ENCODE data around the gene MRGPRE. TPM values are rescaled to one million over a fixed set of nuclear protein-coding genes. Genes with fewer than 3 reads are reported as not detected.
"Not testable (repeated sequence)": the region's sequence is repeated elsewhere in the genome, so short reads cannot be mapped to it uniquely, and the experiment has no call there.

Gene MRGPRE
- total RNA-seq, 1 experiment from 2014 or later, result not detected

GRCh38 chr11:3261831-3262230 is 29.6 kb upstream of the MRGPRE start:
- H3K27me3 ChIP-seq (ENCODE audit: insufficient read depth, low read depth); H3F3A ChIP-seq (ENCODE audit: insufficient read depth, low read depth); H3K9me2 ChIP-seq (ENCODE audit: insufficient read depth); H3K4me3 ChIP-seq; H2AFZ ChIP-seq; H3K9me3 ChIP-seq (ENCODE audit: insufficient read depth, low read depth); CTCF ChIA-PET; H3K79me2 ChIP-seq (ENCODE audit: low read depth); H3K27ac ChIP-seq; H3K4me2 ChIP-seq; BruUV-seq (replicated peaks); H3K36me3 ChIP-seq (ENCODE audit: low read depth); DNase-seq; H3K4me1 ChIP-seq (replicated peaks; ENCODE audit: insufficient read depth); H4K20me1 ChIP-seq (ENCODE audit: insufficient read depth); intact Hi-C loops (cut with micrococcal nuclease; ENCODE audit: unreplicated experiment); POLR2A ChIA-PET (ENCODE audit: unreplicated experiment): not testable (repeated sequence)

GRCh38 chr11:3257509-3257908 is 25.3 kb upstream of the MRGPRE start:
- H2AFZ ChIP-seq; BruUV-seq (replicated peaks); DNase-seq; CTCF ChIA-PET; H3K9me2 ChIP-seq (ENCODE audit: insufficient read depth); H3K36me3 ChIP-seq (ENCODE audit: low read depth); intact Hi-C loops (cut with micrococcal nuclease; ENCODE audit: unreplicated experiment); H3K4me1 ChIP-seq (replicated peaks; ENCODE audit: insufficient read depth); POLR2A ChIA-PET (ENCODE audit: unreplicated experiment); H3K9me3 ChIP-seq (ENCODE audit: insufficient read depth, low read depth); H3K4me2 ChIP-seq; H4K20me1 ChIP-seq (ENCODE audit: insufficient read depth); H3K27me3 ChIP-seq (ENCODE audit: insufficient read depth, low read depth); H3K4me3 ChIP-seq; H3F3A ChIP-seq (ENCODE audit: insufficient read depth, low read depth); H3K27ac ChIP-seq; H3K79me2 ChIP-seq (ENCODE audit: low read depth): not testable (repeated sequence)

DNA sequence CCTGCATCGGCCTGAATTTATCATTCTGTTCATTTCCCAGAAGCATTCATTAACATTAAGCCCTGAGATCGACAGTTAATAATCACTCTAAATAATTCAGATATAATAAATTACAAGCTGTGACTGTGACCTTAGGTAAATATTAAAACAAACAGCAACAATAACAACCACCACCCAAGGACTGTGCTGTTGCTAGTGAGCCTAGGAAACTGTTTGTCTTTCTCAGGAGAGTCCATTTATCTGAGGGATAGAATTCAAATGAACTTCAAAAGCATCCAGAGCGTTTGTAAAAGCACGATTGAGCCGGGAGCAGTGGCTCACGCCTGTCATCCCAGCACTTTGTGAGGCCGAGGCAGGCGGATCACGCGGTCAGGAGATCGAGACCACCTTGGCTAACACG is 23.0 kb upstream of the MRGPRE start:
- H3K9me3 ChIP-seq (ENCODE audit: insufficient read depth, low read depth); H2AFZ ChIP-seq; H3K79me2 ChIP-seq (ENCODE audit: low read depth); H3F3A ChIP-seq (ENCODE audit: insufficient read depth, low read depth); H3K9me2 ChIP-seq (ENCODE audit: insufficient read depth); H3K36me3 ChIP-seq (ENCODE audit: low read depth); H3K27ac ChIP-seq; H3K4me2 ChIP-seq; H3K27me3 ChIP-seq (ENCODE audit: insufficient read depth, low read depth); BruUV-seq (replicated peaks); POLR2A ChIA-PET (ENCODE audit: unreplicated experiment); DNase-seq; H4K20me1 ChIP-seq (ENCODE audit: insufficient read depth); H3K4me3 ChIP-seq; H3K4me1 ChIP-seq (replicated peaks; ENCODE audit: insufficient read depth); CTCF ChIA-PET; intact Hi-C loops (cut with micrococcal nuclease; ENCODE audit: unreplicated experiment): not testable (repeated sequence)

GRCh38 chr11:3254773-3255172 is 22.6 kb upstream of the MRGPRE start:
- H2AFZ ChIP-seq; H4K20me1 ChIP-seq (ENCODE audit: insufficient read depth); H3K4me3 ChIP-seq; H3K79me2 ChIP-seq (ENCODE audit: low read depth); H3K4me2 ChIP-seq; H3K9me3 ChIP-seq (ENCODE audit: insufficient read depth, low read depth); CTCF ChIA-PET; H3K4me1 ChIP-seq (replicated peaks; ENCODE audit: insufficient read depth); H3K27ac ChIP-seq; DNase-seq; H3F3A ChIP-seq (ENCODE audit: insufficient read depth, low read depth); POLR2A ChIA-PET (ENCODE audit: unreplicated experiment); BruUV-seq (replicated peaks); H3K36me3 ChIP-seq (ENCODE audit: low read depth); intact Hi-C loops (cut with micrococcal nuclease; ENCODE audit: unreplicated experiment); H3K9me2 ChIP-seq (ENCODE audit: insufficient read depth); H3K27me3 ChIP-seq (ENCODE audit: insufficient read depth, low read depth): not testable (repeated sequence)

DNA sequence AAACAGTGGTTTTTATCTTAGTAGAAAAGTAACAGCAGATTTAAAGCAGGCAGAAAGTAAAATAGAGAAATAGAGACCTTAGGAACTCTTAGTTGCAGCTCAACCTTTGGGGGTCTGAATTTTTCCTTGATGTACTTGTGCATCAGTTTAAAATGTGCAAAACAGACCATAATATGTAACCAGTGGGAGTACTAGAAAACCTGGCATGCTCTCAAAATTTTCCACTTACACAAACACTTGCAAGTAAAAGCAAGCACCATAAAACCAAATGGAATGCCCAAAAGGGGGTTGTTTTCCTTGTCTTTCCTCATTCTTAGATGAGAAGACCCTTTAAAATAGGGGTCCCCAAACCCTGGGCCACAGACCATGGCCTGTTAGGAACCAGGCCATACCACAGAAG is 12.9 kb upstream of the MRGPRE start:
- H3K27ac ChIP-seq, result no peak overlapping the region
- H2AFZ ChIP-seq, result no peak overlapping the region
- no peaks in the 10 kb centered on the region for H4K20me1 ChIP-seq (ENCODE audit: insufficient read depth)
- no peaks in the 10 kb centered on the region for H3K9me2 ChIP-seq (ENCODE audit: insufficient read depth)
- ChIA-PET CTCF (no interaction called here), POLR2A (ENCODE audit: unreplicated experiment) (no interaction called here)
- peaks cover 5% of the 10 kb centered on the region for H3K27me3 ChIP-seq (ENCODE audit: insufficient read depth, low read depth)
- BruUV-seq (replicated peaks), result no TSS peak
- no peaks in the 10 kb centered on the region for H3K36me3 ChIP-seq (ENCODE audit: low read depth)
- no peaks in the 10 kb centered on the region for H3K79me2 ChIP-seq (ENCODE audit: low read depth)
- no peaks in the 10 kb centered on the region for H3K9me3 ChIP-seq (ENCODE audit: insufficient read depth, low read depth)
- H3F3A ChIP-seq (ENCODE audit: insufficient read depth, low read depth), result no peaks in the 10 kb centered on the region
- no peak for DNase-seq
- intact Hi-C loops (cut with micrococcal nuclease; ENCODE audit: unreplicated experiment), result no loop called here
- no peaks in the 10 kb centered on the region for H3K4me1 ChIP-seq (replicated peaks; ENCODE audit: insufficient read depth)
- TF ChIP-seq EZH2 (IDR thresholded peaks at IDR 0.05; ENCODE audit: low read depth), result no peak
- no peak for TF ChIP-seq CTCF (conservative IDR thresholded peaks at IDR 0.05)
- H3K4me2 ChIP-seq, result no peak overlapping the region
- no peak overlapping the region for H3K4me3 ChIP-seq

Measured in PC-9 (cell line).